SU-DHL-6 (cell line): ENCODE measurements around the gene ABTB2.

Source experiments
- H2AFZ ChIP-seq: fragments of 200-600 bp; sonication (generic); 2 replicates; pipeline ENCODE4 v1.6.1; 2014; ENCODE audit warnings: low read depth, mild to moderate bottlenecking, moderate library complexity, mixed read lengths, antibody characterized with exemption, low read length; ENCODE audit not compliant: severe bottlenecking
- H3F3A ChIP-seq: fragments of 200-600 bp; shearing (Covaris generic); 2 replicates; pipeline ENCODE4 v1.6.0; 2016; ENCODE audit warnings: antibody characterized with exemption, mild to moderate bottlenecking; ENCODE audit not compliant: insufficient read depth
- H3K27ac ChIP-seq: fragments of 200-600 bp; sonication (generic); 2 replicates; pipeline ENCODE4 v1.5.1; 2016; ENCODE audit warnings: low read depth, mild to moderate bottlenecking, low read length, moderate library complexity, mixed read lengths
- H3K27me3 ChIP-seq: fragments of 200-600 bp; sonication (generic), shearing (Covaris generic); 2 replicates; pipeline ENCODE4 v1.6.0; 2014; ENCODE audit warnings: mild to moderate bottlenecking, low read length
- H3K36me3 ChIP-seq: fragments of 200-600 bp; sonication (generic); 2 replicates; pipeline ENCODE4 v1.6.1; 2014; ENCODE audit warnings: mild to moderate bottlenecking, low read length, mixed read lengths
- H3K4me2 ChIP-seq: fragments of 300-600, 200-600 bp; shearing (Covaris generic), sonication (generic); 2 replicates; pipeline ENCODE4 v1.6.0; 2014; ENCODE audit warnings: low read length, low read depth, mild to moderate bottlenecking; ENCODE audit not compliant: poor library complexity, severe bottlenecking
- H3K4me3 ChIP-seq: fragments of 200-600 bp; sonication (generic); 2 replicates; pipeline ENCODE4 v1.5.1; 2014; ENCODE audit warnings: antibody characterized with exemption, low read length, mild to moderate bottlenecking, mixed read lengths; ENCODE audit not compliant: insufficient read depth, poor library complexity, severe bottlenecking
- H3K79me2 ChIP-seq: fragments of 200-600 bp; sonication (generic); 2 replicates; pipeline ENCODE4 v1.6.1; 2014; ENCODE audit warnings: mild to moderate bottlenecking, low read length, moderate library complexity; ENCODE audit not compliant: insufficient read depth
- H3K9ac ChIP-seq: fragments of 200-600 bp; sonication (generic); 2 replicates; pipeline ENCODE4 v1.7.0; 2014; ENCODE audit warnings: mild to moderate bottlenecking, low read length
- H3K9me2 ChIP-seq: fragments of 200-600 bp; sonication (generic); replicated peaks from 2 replicates; pipeline ENCODE4 v1.6.1; 2014; ENCODE audit warnings: low read length; ENCODE audit not compliant: insufficient read depth
- H3K9me3 ChIP-seq: fragments of 200-600 bp; sonication (generic); 2 replicates; pipeline ENCODE4 v1.6.1; 2014; ENCODE audit warnings: low read length, mixed read lengths; ENCODE audit not compliant: insufficient read depth
- H4K20me1 ChIP-seq: fragments of 200-600 bp; sonication (generic); 2 replicates; pipeline ENCODE4 v1.6.1; 2014; ENCODE audit warnings: low read depth, mild to moderate bottlenecking, antibody characterized with exemption, low read length, moderate library complexity, mixed read lengths
- CTCF ChIP-seq: fragments of 200-600 bp; sonication (generic); IDR thresholded peaks from one replicate; pipeline ENCODE4 v1.5.1; 2017; ENCODE audit warnings: antibody characterized with exemption, mild to moderate bottlenecking, low read length, moderate library complexity; ENCODE audit not compliant: insufficient read depth, poor library complexity, severe bottlenecking
- EZH2phosphoT487 ChIP-seq: fragments of 200-600 bp; sonication (generic), shearing (Covaris generic); conservative IDR thresholded peaks from 2 replicates; pipeline ENCODE4 v1.6.1; 2018; ENCODE audit warnings: mild to moderate bottlenecking, antibody characterized with exemption, low read length, moderate library complexity, mixed read lengths

The ABTB2 gene

GRCh38 chr11:34397811-34398210 lies 40.0 kb upstream of the ABTB2 start:
- H3K27me3 ChIP-seq: no peaks in the 10 kb centered on the region
- H4K20me1 ChIP-seq: no peaks in the 10 kb centered on the region
- TF ChIP-seq CTCF (no peak), EZH2phosphoT487 (no peak)
- H3F3A ChIP-seq: no peaks in the 10 kb centered on the region
- no peaks in the 10 kb centered on the region for H3K36me3 ChIP-seq
- no peak overlapping the region for H3K27ac ChIP-seq
- no peak overlapping the region for H3K9ac ChIP-seq
- no peak overlapping the region for H3K4me2 ChIP-seq
- H3K4me3 ChIP-seq: no peak overlapping the region
- H3K79me2 ChIP-seq: no peaks in the 10 kb centered on the region
- H2AFZ ChIP-seq: no peak overlapping the region
- H3K9me3 ChIP-seq: no peaks in the 10 kb centered on the region
- no peaks in the 10 kb centered on the region for H3K9me2 ChIP-seq

GRCh38 chr11:34397120-34397519 lies 39.3 kb upstream of the ABTB2 start:
- no peak overlapping the region for H3K27ac ChIP-seq
- no peaks in the 10 kb centered on the region for H4K20me1 ChIP-seq
- no peaks in the 10 kb centered on the region for H3F3A ChIP-seq
- H3K36me3 ChIP-seq: no peaks in the 10 kb centered on the region
- no peaks in the 10 kb centered on the region for H3K9me2 ChIP-seq
- H3K27me3 ChIP-seq: no peaks in the 10 kb centered on the region
- TF ChIP-seq EZH2phosphoT487 (no peak), CTCF (no peak)
- no peaks in the 10 kb centered on the region for H3K79me2 ChIP-seq
- H3K9me3 ChIP-seq: no peaks in the 10 kb centered on the region
- H2AFZ ChIP-seq: no peak overlapping the region
- no peak overlapping the region for H3K9ac ChIP-seq
- no peak overlapping the region for H3K4me3 ChIP-seq
- H3K4me2 ChIP-seq: no peak overlapping the region

- Histone ChIP-seq H3K27me3 (no peaks in the 10 kb centered on the region), H2AFZ (no peak overlapping the region), H3K4me2 (no peak overlapping the region), H3K9ac (no peak overlapping the region), H3K9me2 (no peaks in the 10 kb centered on the region), H3K36me3 (no peaks in the 10 kb centered on the region), H3K27ac (no peak overlapping the region), H3K9me3 (no peaks in the 10 kb centered on the region), H3F3A (no peaks in the 10 kb centered on the region), H3K4me3 (no peak overlapping the region), H3K79me2 (no peaks in the 10 kb centered on the region), H4K20me1 (no peaks in the 10 kb centered on the region)
- TF ChIP-seq CTCF: no peak
- no peak for TF ChIP-seq EZH2phosphoT487
These were observed 38.2 kb upstream of the ABTB2 start for GRCh38 chr11:34395916-34396550.
